Measurements from ENCODE around the gene MFAP1.
"Not testable (repeated sequence)": the region's sequence is repeated elsewhere in the genome, so short reads cannot be mapped to it uniquely, and the experiment has no call there.

The MFAP1 gene, protein sequence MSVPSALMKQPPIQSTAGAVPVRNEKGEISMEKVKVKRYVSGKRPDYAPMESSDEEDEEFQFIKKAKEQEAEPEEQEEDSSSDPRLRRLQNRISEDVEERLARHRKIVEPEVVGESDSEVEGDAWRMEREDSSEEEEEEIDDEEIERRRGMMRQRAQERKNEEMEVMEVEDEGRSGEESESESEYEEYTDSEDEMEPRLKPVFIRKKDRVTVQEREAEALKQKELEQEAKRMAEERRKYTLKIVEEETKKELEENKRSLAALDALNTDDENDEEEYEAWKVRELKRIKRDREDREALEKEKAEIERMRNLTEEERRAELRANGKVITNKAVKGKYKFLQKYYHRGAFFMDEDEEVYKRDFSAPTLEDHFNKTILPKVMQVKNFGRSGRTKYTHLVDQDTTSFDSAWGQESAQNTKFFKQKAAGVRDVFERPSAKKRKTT

GRCh38 chr15:43824302-43825246, at the start of gene MFAP1:
Gene MFAP1 (minus strand): TSS chr15:43824690. CDS start chr15:43824569, 121 bp downstream.
- Histone ChIP-seq H3K4me3 (ENCODE audit: low read length in 2 of 2) (peak within 1 kb of the TSS; percentile 97 to 98), H3K9ac (ENCODE audit: low read length in 2 of 2) (peak within 1 kb of the TSS; percentile 96 to 98), H3K36me3 (ENCODE audit: control insufficient read depth in 2 of 2, insufficient read depth in 2 of 2, low read length in 2 of 2) (no peaks in the 10 kb centered on the region), H3K4me1 (ENCODE audit: control insufficient read depth, insufficient read depth, low read length) (peaks cover 15% of the 10 kb centered on the region), H3K27me3 (ENCODE audit: control insufficient read depth in 1 of 2, insufficient read depth in 2 of 2, low read length in 2 of 2) (no peaks in the 10 kb centered on the region), H3K9me3 (ENCODE audit: control insufficient read depth in 2 of 2, low read length in 2 of 2) (no peaks in the 10 kb centered on the region), H3K27ac (ENCODE audit: low read length) (peak within 1 kb of the TSS; percentile 90)

DNA sequence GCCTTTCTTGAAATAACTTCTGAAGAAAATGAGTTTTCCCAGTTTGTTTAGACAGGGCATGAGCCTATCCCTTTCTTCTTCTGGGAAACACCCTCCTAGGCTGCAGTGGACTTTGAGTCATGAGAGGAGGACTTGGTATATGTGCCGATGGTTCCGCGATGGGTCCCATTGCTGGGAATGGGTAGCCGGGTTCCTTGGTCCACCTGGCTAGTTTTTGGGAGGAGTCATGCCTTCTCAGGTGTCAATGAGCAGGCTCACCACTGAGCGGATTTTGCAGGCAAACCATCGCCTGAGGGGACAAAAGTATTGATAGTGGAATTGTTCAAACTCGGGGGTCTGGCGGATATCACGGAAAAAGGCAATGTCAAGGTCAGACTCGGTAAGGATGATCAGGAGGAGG, 49.2 kb upstream of the MFAP1 start:
- no peak overlapping the region for H3K4me3 ChIP-seq (ENCODE audit: low read length in 2 of 2)
- H3K9me3 ChIP-seq (ENCODE audit: control insufficient read depth in 2 of 2, low read length in 2 of 2): no peaks in the 10 kb centered on the region
- H3K27ac ChIP-seq (ENCODE audit: low read length): no peak overlapping the region
- H3K9ac ChIP-seq (ENCODE audit: low read length in 2 of 2): no peak overlapping the region
- H3K36me3 ChIP-seq (ENCODE audit: control insufficient read depth in 2 of 2, insufficient read depth in 2 of 2, low read length in 2 of 2): no peaks in the 10 kb centered on the region
- no peaks in the 10 kb centered on the region for H3K4me1 ChIP-seq (ENCODE audit: control insufficient read depth, insufficient read depth, low read length)
- H3K27me3 ChIP-seq (ENCODE audit: control insufficient read depth in 1 of 2, insufficient read depth in 2 of 2, low read length in 2 of 2): no peaks in the 10 kb centered on the region

DNA sequence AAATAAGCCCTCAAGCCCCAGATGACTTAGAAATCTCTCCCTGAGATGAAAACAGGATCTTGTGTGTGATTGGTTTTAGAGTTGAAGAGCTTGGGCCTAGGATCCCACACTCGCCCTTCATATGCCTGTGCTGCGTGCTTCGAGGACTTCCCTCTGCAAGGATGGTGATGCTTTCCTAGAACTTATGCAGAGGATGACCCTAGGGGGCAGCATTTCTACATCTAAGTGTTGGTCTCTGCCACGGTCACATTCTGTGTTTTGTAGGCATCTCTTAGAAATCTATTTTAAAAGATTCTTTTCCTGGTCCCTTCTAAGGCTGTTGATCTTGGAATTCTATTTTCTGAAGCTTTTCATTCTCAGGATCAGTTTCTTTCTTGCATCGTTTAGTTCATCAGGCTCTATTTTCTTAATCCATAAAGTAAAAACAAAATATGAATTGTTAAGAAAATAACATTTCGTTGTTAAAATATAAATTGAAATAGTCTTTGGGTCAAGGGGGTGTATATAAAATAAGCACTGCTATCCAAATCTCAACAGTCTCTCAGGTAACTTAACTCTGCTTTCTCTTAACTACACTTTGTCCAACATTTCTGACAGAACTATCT, 48.0 kb upstream of the MFAP1 start:
- no peaks in the 10 kb centered on the region for H3K27me3 ChIP-seq (ENCODE audit: control insufficient read depth in 1 of 2, insufficient read depth in 2 of 2, low read length in 2 of 2)
- no peaks in the 10 kb centered on the region for H3K9me3 ChIP-seq (ENCODE audit: control insufficient read depth in 2 of 2, low read length in 2 of 2)
- H3K27ac ChIP-seq (ENCODE audit: low read length): no peak overlapping the region
- no peaks in the 10 kb centered on the region for H3K36me3 ChIP-seq (ENCODE audit: control insufficient read depth in 2 of 2, insufficient read depth in 2 of 2, low read length in 2 of 2)
- no peak overlapping the region for H3K9ac ChIP-seq (ENCODE audit: low read length in 2 of 2)
- H3K4me3 ChIP-seq (ENCODE audit: low read length in 2 of 2): no peak overlapping the region
- no peaks in the 10 kb centered on the region for H3K4me1 ChIP-seq (ENCODE audit: control insufficient read depth, insufficient read depth, low read length)

DNA sequence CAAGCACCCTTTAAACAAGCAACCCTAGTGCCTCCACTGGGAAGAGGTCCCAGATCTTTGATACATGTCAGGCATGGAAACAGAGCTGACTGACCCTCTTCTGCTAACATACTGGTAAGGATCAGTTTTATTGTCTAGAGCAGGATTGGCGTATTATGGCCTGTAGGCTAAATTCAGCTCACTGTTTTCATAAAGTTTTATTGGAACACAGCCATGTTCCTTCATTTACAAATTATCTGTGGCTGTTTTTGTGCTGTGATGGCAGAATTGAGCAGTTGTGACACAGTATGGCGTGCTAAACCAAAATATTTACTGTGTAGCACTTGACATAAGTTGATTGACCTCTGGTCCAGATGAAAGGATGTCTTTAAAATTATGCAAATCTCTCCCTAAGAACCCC, 47.3 kb upstream of the MFAP1 start:
- H3K4me1 ChIP-seq (ENCODE audit: control insufficient read depth, insufficient read depth, low read length): no peaks in the 10 kb centered on the region
- H3K36me3 ChIP-seq (ENCODE audit: control insufficient read depth in 2 of 2, insufficient read depth in 2 of 2, low read length in 2 of 2): peaks cover 0 to 3% of the 10 kb centered on the region in 2 donors
- H3K27me3 ChIP-seq (ENCODE audit: control insufficient read depth in 1 of 2, insufficient read depth in 2 of 2, low read length in 2 of 2): no peaks in the 10 kb centered on the region
- H3K4me3 ChIP-seq (ENCODE audit: low read length in 2 of 2): no peak overlapping the region
- no peak overlapping the region for H3K9ac ChIP-seq (ENCODE audit: low read length in 2 of 2)
- no peak overlapping the region for H3K27ac ChIP-seq (ENCODE audit: low read length)
- H3K9me3 ChIP-seq (ENCODE audit: control insufficient read depth in 2 of 2, low read length in 2 of 2): no peaks in the 10 kb centered on the region

- H3K9ac ChIP-seq (ENCODE audit: low read length in 2 of 2): no peak overlapping the region
- H3K4me3 ChIP-seq (ENCODE audit: low read length in 2 of 2): no peak overlapping the region
- H3K36me3 ChIP-seq (ENCODE audit: control insufficient read depth in 2 of 2, insufficient read depth in 2 of 2, low read length in 2 of 2): peaks cover 2 to 3% of the 10 kb centered on the region in 2 donors
- no peaks in the 10 kb centered on the region for H3K4me1 ChIP-seq (ENCODE audit: control insufficient read depth, insufficient read depth, low read length)
- no peak overlapping the region for H3K27ac ChIP-seq (ENCODE audit: low read length)
- H3K9me3 ChIP-seq (ENCODE audit: control insufficient read depth in 2 of 2, low read length in 2 of 2): no peaks in the 10 kb centered on the region
- no peaks in the 10 kb centered on the region for H3K27me3 ChIP-seq (ENCODE audit: control insufficient read depth in 1 of 2, insufficient read depth in 2 of 2, low read length in 2 of 2)
These were observed 43.9 kb upstream of the MFAP1 start for GRCh38 chr15:43868406-43868805.

DNA sequence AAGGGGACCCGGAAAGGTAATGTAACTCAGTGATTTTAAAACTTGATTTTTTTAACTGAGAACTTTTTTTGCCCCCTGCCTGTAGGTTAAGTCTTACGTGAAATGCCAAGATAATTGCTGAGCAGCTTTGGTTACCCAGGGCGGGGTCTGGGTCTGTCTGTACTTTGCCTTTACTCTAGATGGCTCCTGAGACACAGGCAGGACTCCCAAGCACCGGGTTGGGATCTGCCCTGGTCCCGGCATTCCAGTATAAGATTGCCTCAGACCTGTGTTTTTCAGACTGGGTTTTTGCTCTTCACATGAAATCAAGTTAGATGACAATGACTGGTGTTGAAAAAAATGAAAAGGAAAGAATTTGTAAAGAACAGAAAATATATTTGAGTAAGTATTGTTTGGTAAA, 42.6 kb upstream of the MFAP1 start:
- no peak overlapping the region for H3K9ac ChIP-seq (ENCODE audit: low read length in 2 of 2)
- no peaks in the 10 kb centered on the region for H3K27me3 ChIP-seq (ENCODE audit: control insufficient read depth in 1 of 2, insufficient read depth in 2 of 2, low read length in 2 of 2)
- H3K36me3 ChIP-seq (ENCODE audit: control insufficient read depth in 2 of 2, insufficient read depth in 2 of 2, low read length in 2 of 2): peaks cover 2 to 3% of the 10 kb centered on the region in 2 donors
- H3K27ac ChIP-seq (ENCODE audit: low read length): no peak overlapping the region
- no peaks in the 10 kb centered on the region for H3K4me1 ChIP-seq (ENCODE audit: control insufficient read depth, insufficient read depth, low read length)
- H3K4me3 ChIP-seq (ENCODE audit: low read length in 2 of 2): no peak overlapping the region
- no peaks in the 10 kb centered on the region for H3K9me3 ChIP-seq (ENCODE audit: control insufficient read depth in 2 of 2, low read length in 2 of 2)

GRCh38 chr15:43866636-43867035, 42.1 kb upstream of the MFAP1 start:
- H3K9ac ChIP-seq (ENCODE audit: low read length in 2 of 2); H3K4me1 ChIP-seq (ENCODE audit: control insufficient read depth, insufficient read depth, low read length); H3K36me3 ChIP-seq (ENCODE audit: control insufficient read depth in 2 of 2, insufficient read depth in 2 of 2, low read length in 2 of 2); H3K27ac ChIP-seq (ENCODE audit: low read length); H3K9me3 ChIP-seq (ENCODE audit: control insufficient read depth in 2 of 2, low read length in 2 of 2); H3K27me3 ChIP-seq (ENCODE audit: control insufficient read depth in 1 of 2, insufficient read depth in 2 of 2, low read length in 2 of 2); H3K4me3 ChIP-seq (ENCODE audit: low read length in 2 of 2): not testable (repeated sequence)

DNA sequence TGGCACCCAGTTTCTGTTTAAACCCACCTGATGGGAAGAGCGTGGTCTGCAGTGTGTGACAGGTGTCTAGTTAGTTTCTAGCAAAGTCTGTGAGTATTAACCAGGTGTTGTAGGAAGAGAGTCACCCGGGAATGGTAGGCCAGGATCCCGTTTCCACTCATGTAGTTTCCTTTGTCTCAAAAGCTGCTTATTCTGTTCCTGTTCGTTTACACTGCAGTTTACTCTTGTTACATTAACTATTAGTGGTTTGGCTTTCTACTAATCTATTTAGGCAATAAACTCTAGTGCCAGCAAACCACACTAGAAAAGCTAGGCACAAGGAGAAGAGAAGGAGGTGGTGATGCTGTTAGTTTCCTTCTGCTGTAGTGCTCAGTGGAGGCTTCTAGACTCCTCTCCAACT, 35.1 kb upstream of the MFAP1 start:
- no peaks in the 10 kb centered on the region for H3K27me3 ChIP-seq (ENCODE audit: control insufficient read depth in 1 of 2, insufficient read depth in 2 of 2, low read length in 2 of 2)
- H3K27ac ChIP-seq (ENCODE audit: low read length): no peak overlapping the region
- H3K4me3 ChIP-seq (ENCODE audit: low read length in 2 of 2): no peak overlapping the region
- peaks cover 5 to 10% of the 10 kb centered on the region in 2 donors for H3K36me3 ChIP-seq (ENCODE audit: control insufficient read depth in 2 of 2, insufficient read depth in 2 of 2, low read length in 2 of 2)
- H3K9ac ChIP-seq (ENCODE audit: low read length in 2 of 2): no peak overlapping the region
- H3K9me3 ChIP-seq (ENCODE audit: control insufficient read depth in 2 of 2, low read length in 2 of 2): no peaks in the 10 kb centered on the region
- no peaks in the 10 kb centered on the region for H3K4me1 ChIP-seq (ENCODE audit: control insufficient read depth, insufficient read depth, low read length)

GRCh38 chr15:43854801-43855200, 30.3 kb upstream of the MFAP1 start:
- Histone ChIP-seq H3K9me3 (ENCODE audit: control insufficient read depth in 2 of 2, low read length in 2 of 2) (no peaks in the 10 kb centered on the region), H3K9ac (ENCODE audit: low read length in 2 of 2) (no peak overlapping the region), H3K27me3 (ENCODE audit: control insufficient read depth in 1 of 2, insufficient read depth in 2 of 2, low read length in 2 of 2) (no peaks in the 10 kb centered on the region), H3K4me3 (ENCODE audit: low read length in 2 of 2) (no peak overlapping the region), H3K36me3 (ENCODE audit: control insufficient read depth in 2 of 2, insufficient read depth in 2 of 2, low read length in 2 of 2) (peaks cover 10 to 11% of the 10 kb centered on the region in 2 donors), H3K4me1 (ENCODE audit: control insufficient read depth, insufficient read depth, low read length) (no peaks in the 10 kb centered on the region), H3K27ac (ENCODE audit: low read length) (no peak overlapping the region)

DNA sequence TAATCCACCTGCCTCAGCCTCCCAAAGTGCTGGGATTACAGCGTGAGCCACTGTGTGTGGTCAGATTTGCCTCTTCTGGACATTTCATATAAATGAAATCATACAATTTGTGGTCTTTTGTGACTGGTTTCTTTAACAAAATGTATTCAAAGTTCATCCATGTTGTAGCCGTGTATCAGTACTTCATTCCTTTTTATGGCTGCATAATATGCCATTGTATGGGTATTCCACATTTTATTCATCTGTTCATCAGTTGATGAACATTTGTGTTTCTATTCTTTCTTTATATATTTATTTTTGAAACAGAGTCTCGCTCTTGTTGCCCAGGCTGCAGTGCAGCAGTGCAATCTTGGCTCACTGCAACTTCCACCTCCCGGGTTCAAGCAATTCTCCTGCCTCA, 28.1 kb upstream of the MFAP1 start:
- H3K36me3 ChIP-seq (ENCODE audit: control insufficient read depth in 2 of 2, insufficient read depth in 2 of 2, low read length in 2 of 2): peaks cover 5 to 6% of the 10 kb centered on the region in 2 donors
- H3K27me3 ChIP-seq (ENCODE audit: control insufficient read depth in 1 of 2, insufficient read depth in 2 of 2, low read length in 2 of 2): no peaks in the 10 kb centered on the region
- no peaks in the 10 kb centered on the region for H3K9me3 ChIP-seq (ENCODE audit: control insufficient read depth in 2 of 2, low read length in 2 of 2)
- H3K9ac ChIP-seq (ENCODE audit: low read length in 2 of 2): no peak overlapping the region
- H3K4me3 ChIP-seq (ENCODE audit: low read length in 2 of 2): no peak overlapping the region
- no peaks in the 10 kb centered on the region for H3K4me1 ChIP-seq (ENCODE audit: control insufficient read depth, insufficient read depth, low read length)
- H3K27ac ChIP-seq (ENCODE audit: low read length): no peak overlapping the region
